Measurements from ENCODE around the gene PAK1. TPM values are rescaled to one million over a fixed set of nuclear protein-coding genes. Genes with fewer than 3 reads are reported as not detected.

Gene PAK1
- total RNA-seq, 3 donors from 2014 or later (not counting 1 experiment from before 2014, with no cell fraction given) = 18.8 to 27.3 (median 20.4) TPM

DNA sequence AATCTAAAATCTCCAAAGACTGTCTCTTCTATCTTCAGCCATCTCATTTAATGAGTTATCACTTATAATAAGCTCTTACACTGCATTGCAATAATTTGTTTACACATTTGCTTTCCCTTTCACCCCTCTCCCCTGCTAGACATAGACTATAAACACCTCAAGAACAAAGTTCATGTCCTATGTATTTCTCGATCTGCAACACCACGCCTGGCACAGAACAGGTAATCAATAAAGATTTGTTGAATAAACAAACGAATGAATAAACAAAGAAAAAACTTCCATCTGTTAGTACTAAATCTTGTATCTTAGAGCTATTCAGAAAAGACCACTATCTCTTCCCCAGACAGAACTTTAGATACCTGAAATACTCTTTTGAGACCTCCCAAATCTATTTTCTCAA lies 77.6 kb downstream of the PAK1 start:
- H3K4me1 Mint-ChIP-seq = no peaks in the 10 kb centered on the region
- DNase-seq = no peak
- no peak overlapping the region for H3K27ac Mint-ChIP-seq
- H3K27me3 Mint-ChIP-seq (ENCODE audit: low read depth in 2 of 2) = no peaks in the 10 kb centered on the region
- H3K9me3 ChIP-seq (ENCODE audit: control insufficient read depth, insufficient read depth, low read length) = no peaks in the 10 kb centered on the region
- H3K4me3 ChIP-seq (ENCODE audit: low read length) = no peak overlapping the region
- WGBS (ENCODE audit: insufficient coverage) = 72% methylated on average over 3 of the region's 3 CpGs
- no peaks in the 10 kb centered on the region for H3K27me3 ChIP-seq (ENCODE audit: control insufficient read depth, insufficient read depth, low read length)
- H3K4me3 Mint-ChIP-seq = no peak overlapping the region
- ATAC-seq = no peak
- H3K36me3 Mint-ChIP-seq = no peaks in the 10 kb centered on the region
- no peaks in the 10 kb centered on the region for H3K9me3 Mint-ChIP-seq
- H3K4me1 ChIP-seq (ENCODE audit: control insufficient read depth, insufficient read depth, low read length) = no peaks in the 10 kb centered on the region
- no peak overlapping the region for H3K27ac ChIP-seq (ENCODE audit: low read length)
- no peaks in the 10 kb centered on the region for H3K36me3 ChIP-seq (ENCODE audit: control insufficient read depth, insufficient read depth, low read length)
- TF ChIP-seq, protein P1, sequence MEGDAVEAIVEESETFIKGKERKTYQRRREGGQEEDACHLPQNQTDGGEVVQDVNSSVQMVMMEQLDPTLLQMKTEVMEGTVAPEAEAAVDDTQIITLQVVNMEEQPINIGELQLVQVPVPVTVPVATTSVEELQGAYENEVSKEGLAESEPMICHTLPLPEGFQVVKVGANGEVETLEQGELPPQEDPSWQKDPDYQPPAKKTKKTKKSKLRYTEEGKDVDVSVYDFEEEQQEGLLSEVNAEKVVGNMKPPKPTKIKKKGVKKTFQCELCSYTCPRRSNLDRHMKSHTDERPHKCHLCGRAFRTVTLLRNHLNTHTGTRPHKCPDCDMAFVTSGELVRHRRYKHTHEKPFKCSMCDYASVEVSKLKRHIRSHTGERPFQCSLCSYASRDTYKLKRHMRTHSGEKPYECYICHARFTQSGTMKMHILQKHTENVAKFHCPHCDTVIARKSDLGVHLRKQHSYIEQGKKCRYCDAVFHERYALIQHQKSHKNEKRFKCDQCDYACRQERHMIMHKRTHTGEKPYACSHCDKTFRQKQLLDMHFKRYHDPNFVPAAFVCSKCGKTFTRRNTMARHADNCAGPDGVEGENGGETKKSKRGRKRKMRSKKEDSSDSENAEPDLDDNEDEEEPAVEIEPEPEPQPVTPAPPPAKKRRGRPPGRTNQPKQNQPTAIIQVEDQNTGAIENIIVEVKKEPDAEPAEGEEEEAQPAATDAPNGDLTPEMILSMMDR (IDR thresholded peaks at IDR 0.05) = no peak
- intact Hi-C loops (cut with micrococcal nuclease) = no loop called here

DNA sequence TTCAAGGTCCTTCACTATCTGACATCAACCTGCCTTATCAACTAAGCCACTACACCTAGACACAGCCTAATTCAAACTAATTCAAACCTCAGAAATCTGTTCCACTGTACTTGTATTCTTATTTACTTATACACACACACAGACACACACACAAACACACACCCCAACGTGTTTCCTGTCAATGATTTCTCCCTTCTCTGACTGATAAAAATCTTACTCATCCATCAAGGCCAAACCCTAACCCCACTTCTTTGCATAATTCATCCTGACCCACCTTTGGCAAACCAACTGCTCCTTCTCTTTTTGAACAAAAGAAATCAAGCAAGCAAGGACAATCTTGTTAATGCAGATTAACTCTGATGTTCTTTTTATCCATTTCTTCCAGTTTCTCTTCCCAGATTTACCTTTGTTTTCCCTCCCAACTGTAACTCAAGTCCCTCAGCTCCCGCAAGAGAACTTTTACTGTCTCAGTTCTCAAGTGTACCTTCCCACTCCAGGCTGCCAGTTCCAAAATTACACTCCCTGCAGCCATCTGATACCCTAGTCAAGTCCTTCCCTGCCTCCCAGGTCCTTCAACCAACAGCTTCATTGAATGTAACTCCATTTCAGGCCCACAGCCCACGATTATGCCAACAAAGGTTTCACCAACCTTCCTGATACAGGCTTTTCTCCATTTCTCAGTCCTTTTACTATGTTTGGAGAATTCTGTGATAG lies 78.3 kb downstream of the PAK1 start:
- Histone ChIP-seq H3K9me3 (ENCODE audit: control insufficient read depth, insufficient read depth, low read length) (no peaks in the 10 kb centered on the region), H3K4me1 (ENCODE audit: control insufficient read depth, insufficient read depth, low read length) (no peaks in the 10 kb centered on the region), H3K27me3 (ENCODE audit: control insufficient read depth, insufficient read depth, low read length) (no peaks in the 10 kb centered on the region), H3K4me3 (ENCODE audit: low read length) (no peak overlapping the region), H3K27ac (ENCODE audit: low read length) (no peak overlapping the region), H3K36me3 (ENCODE audit: control insufficient read depth, insufficient read depth, low read length) (no peaks in the 10 kb centered on the region)
- H3K36me3 Mint-ChIP-seq = no peaks in the 10 kb centered on the region
- no peaks in the 10 kb centered on the region for H3K27me3 Mint-ChIP-seq (ENCODE audit: low read depth in 2 of 2)
- ATAC-seq = no peak
- no peak overlapping the region for H3K27ac Mint-ChIP-seq
- no peaks in the 10 kb centered on the region for H3K9me3 Mint-ChIP-seq
- WGBS (ENCODE audit: insufficient coverage) = 66% methylated on average over 3 of the region's 3 CpGs
- intact Hi-C loops (cut with micrococcal nuclease) = no loop called here
- no peak for DNase-seq
- H3K4me1 Mint-ChIP-seq = no peaks in the 10 kb centered on the region
- H3K4me3 Mint-ChIP-seq = no peak overlapping the region
- TF ChIP-seq, protein P1 (IDR thresholded peaks at IDR 0.05) = no peak

DNA sequence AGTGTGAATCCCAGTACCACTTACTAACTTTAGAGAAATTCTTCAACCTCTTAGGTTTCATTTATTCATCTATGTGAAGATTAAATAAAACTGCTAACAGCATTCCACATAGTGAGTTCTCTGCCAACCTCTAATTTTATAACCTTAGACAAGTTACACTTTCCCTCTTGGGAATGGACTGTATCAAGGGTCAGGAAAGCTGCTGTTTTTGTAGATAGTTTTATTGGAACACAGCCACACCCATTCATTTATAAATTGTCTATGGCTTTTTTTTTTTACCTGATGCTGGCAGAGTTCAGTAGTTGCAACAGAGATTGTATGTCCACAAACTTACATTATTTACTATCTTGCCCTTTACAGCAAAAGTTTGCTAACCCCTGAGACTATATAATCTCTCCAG lies 81.1 kb downstream of the PAK1 start:
- DNase-seq (no peak), ATAC-seq (no peak)
- Mint-ChIP-seq H3K27me3 (ENCODE audit: low read depth in 2 of 2) (no peaks in the 10 kb centered on the region), H3K4me3 (no peak overlapping the region), H3K27ac (no peak overlapping the region), H3K9me3 (no peaks in the 10 kb centered on the region), H3K4me1 (no peaks in the 10 kb centered on the region), H3K36me3 (no peaks in the 10 kb centered on the region)
- intact Hi-C loops (cut with micrococcal nuclease) = no loop called here
- Histone ChIP-seq H3K4me1 (ENCODE audit: control insufficient read depth, insufficient read depth, low read length) (no peaks in the 10 kb centered on the region), H3K27ac (ENCODE audit: low read length) (no peak overlapping the region), H3K4me3 (ENCODE audit: low read length) (no peak overlapping the region), H3K27me3 (ENCODE audit: control insufficient read depth, insufficient read depth, low read length) (no peaks in the 10 kb centered on the region), H3K36me3 (ENCODE audit: control insufficient read depth, insufficient read depth, low read length) (no peaks in the 10 kb centered on the region), H3K9me3 (ENCODE audit: control insufficient read depth, insufficient read depth, low read length) (no peaks in the 10 kb centered on the region)
- TF ChIP-seq, protein P1 (IDR thresholded peaks at IDR 0.05) = no peak

GRCh38 chr11:77387701-77388100 lies 86.2 kb downstream of the PAK1 start:
- Histone ChIP-seq H3K4me1 (ENCODE audit: control insufficient read depth, insufficient read depth, low read length) (no peaks in the 10 kb centered on the region), H3K27ac (ENCODE audit: low read length) (no peak overlapping the region), H3K27me3 (ENCODE audit: control insufficient read depth, insufficient read depth, low read length) (no peaks in the 10 kb centered on the region), H3K4me3 (ENCODE audit: low read length) (no peak overlapping the region), H3K36me3 (ENCODE audit: control insufficient read depth, insufficient read depth, low read length) (no peaks in the 10 kb centered on the region), H3K9me3 (ENCODE audit: control insufficient read depth, insufficient read depth, low read length) (no peaks in the 10 kb centered on the region)
- Mint-ChIP-seq H3K27ac (no peak overlapping the region), H3K4me3 (no peak overlapping the region), H3K9me3 (no peaks in the 10 kb centered on the region), H3K27me3 (ENCODE audit: low read depth in 2 of 2) (no peaks in the 10 kb centered on the region), H3K36me3 (no peaks in the 10 kb centered on the region), H3K4me1 (peaks cover 0 to 9% of the 10 kb centered on the region in 2 donors)
- ATAC-seq (no peak), DNase-seq (no peak)
- TF ChIP-seq, protein P1 (IDR thresholded peaks at IDR 0.05) = no peak
- intact Hi-C loops (cut with micrococcal nuclease) = no loop called here

Data from natural killer cell (primary cell).